Measurements from ENCODE around the gene RASEF. TPM values are rescaled to one million over a fixed set of nuclear protein-coding genes. Genes with fewer than 3 reads are reported as not detected.

The RASEF gene
- total and polyA plus RNA-seq, 2 donors: 1.3 to 10.9 TPM

DNA sequence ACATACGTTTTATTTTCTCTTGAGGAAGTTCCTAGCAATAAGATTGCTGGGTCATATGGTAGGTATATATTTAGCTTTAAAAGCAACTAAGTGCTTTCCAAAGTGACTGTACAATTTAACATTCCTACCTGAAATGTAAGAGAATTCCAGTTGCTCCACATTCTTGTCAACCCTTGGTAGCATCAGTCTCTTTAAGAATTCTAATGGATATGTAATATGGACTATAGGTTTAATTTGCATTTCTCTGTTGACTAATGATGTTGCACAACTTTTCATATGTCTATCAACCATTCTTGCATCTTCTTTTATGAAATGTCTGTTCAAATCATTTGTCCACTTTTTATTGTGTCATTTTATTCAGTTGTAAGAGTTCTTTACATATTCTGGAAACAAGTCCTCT is 6.7 kb upstream of the RASEF start:
- DNase-seq (ENCODE audit: extremely low spot score): no peak
- Histone ChIP-seq H3K4me3 (ENCODE audit: low read depth, low read length) (no peak overlapping the region), H3K36me3 (ENCODE audit: insufficient read depth) (no peaks in the 10 kb centered on the region), H3K4me1 (ENCODE audit: insufficient read depth) (no peaks in the 10 kb centered on the region), H3K27ac (ENCODE audit: low read depth) (no peak overlapping the region)
- WGBS: 69% methylated on average over 1 of the region's 1 CpG

DNA sequence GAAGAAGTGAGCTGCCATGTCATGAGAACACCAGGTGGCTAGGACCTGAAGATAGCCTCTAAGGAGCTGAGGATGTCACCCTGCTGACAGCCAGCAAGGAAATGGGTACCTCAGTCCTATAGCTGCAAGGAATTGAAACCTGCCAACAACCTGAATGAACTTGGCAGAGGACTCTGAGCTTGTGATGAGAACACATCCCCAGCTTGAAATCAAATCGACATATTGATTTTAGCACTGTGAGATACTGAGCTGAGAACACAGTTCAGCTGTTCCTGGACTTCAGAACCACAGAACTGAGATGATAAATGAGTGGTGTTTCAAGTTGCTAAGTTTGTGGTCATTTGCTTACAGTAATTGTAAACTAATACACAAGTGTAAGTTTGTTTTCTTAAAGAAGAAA is 5.5 kb upstream of the RASEF start:
- 77% methylated on average over 1 of the region's 1 CpG for WGBS
- Histone ChIP-seq H3K4me3 (ENCODE audit: low read depth, low read length) (no peak overlapping the region), H3K4me1 (ENCODE audit: insufficient read depth) (no peaks in the 10 kb centered on the region), H3K27ac (ENCODE audit: low read depth) (no peak overlapping the region), H3K36me3 (ENCODE audit: insufficient read depth) (no peaks in the 10 kb centered on the region)
- no peak for DNase-seq (ENCODE audit: extremely low spot score)

DNA sequence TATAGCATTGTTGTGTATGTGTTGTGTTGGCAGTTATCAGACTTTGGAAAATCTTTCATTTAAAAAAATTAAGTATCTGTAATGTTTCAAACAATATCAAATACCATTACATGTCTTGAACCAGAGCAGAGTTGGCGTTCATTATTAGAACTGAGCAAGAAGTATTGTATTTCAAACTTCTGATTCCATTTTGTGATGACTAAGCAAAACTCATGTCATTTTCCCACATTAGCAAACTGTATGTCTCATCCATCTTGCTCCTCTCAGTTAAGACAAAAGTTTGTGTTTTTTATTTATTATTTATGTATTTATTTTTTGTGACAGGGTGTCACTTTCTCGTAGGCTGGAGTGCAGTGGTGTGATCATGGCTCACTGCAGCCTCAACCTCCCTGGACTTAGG is 4.6 kb upstream of the RASEF start:
- 87% methylated on average over 2 of the region's 2 CpGs for whole genome bisulfite sequencing
- Histone ChIP-seq H3K4me3 (ENCODE audit: low read depth, low read length) (no peak overlapping the region), H3K36me3 (ENCODE audit: insufficient read depth) (no peaks in the 10 kb centered on the region), H3K4me1 (ENCODE audit: insufficient read depth) (no peaks in the 10 kb centered on the region), H3K27ac (ENCODE audit: low read depth) (no peak overlapping the region)
- DNase-seq (ENCODE audit: extremely low spot score): no peak

DNA sequence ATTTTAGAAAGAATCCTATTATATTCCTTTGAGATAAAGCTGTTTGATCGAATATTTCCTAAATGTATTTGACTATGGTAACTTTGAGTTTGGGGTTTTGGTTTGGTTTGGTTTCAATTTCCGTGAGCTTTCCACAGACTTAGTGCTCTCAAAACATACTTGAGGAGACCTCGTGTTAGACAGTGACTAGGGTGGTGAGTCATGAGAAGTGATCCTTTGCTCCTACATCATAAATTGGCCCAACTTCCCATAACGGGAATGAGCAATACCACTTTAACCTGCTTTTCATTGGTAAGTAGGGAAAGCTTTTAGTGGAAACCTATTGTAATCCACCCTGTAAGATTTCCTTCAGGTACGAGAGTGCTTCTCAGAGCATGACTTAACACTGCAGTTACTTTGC is 3.8 kb upstream of the RASEF start:
- Histone ChIP-seq H3K4me1 (ENCODE audit: insufficient read depth) (no peaks in the 10 kb centered on the region), H3K36me3 (ENCODE audit: insufficient read depth) (no peaks in the 10 kb centered on the region), H3K4me3 (ENCODE audit: low read depth, low read length) (no peak overlapping the region), H3K27ac (ENCODE audit: low read depth) (no peak overlapping the region)
- no peak for DNase-seq (ENCODE audit: extremely low spot score)
- 68% methylated on average over 5 of the region's 5 CpGs for WGBS

DNA sequence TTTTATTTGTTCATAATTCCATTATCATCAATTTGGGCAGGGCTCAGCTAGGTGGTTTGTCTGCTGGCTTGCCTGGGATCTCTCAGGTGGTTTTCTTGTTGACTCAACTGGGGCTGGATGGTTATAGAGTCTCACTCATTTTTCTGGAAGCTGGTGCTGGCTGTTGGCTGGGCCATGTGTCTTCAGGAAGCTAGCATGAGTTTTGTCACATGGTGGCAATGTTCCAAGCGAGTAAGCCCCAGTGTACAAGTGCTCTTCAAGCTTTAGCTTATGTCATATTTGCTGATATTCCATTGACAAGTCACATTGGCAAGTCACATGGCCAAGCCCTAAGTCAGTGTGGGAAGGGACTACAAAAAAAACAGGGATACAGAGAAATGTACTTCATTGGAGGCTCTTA is 2.3 kb upstream of the RASEF start:
- H3K27ac ChIP-seq (ENCODE audit: low read depth): no peak overlapping the region
- H3K4me1 ChIP-seq (ENCODE audit: insufficient read depth): no peaks in the 10 kb centered on the region
- 84% methylated on average over 1 of the region's 1 CpG for WGBS
- H3K4me3 ChIP-seq (ENCODE audit: low read depth, low read length): no peak overlapping the region
- no peak for DNase-seq (ENCODE audit: extremely low spot score)
- H3K36me3 ChIP-seq (ENCODE audit: insufficient read depth): no peaks in the 10 kb centered on the region

DNA sequence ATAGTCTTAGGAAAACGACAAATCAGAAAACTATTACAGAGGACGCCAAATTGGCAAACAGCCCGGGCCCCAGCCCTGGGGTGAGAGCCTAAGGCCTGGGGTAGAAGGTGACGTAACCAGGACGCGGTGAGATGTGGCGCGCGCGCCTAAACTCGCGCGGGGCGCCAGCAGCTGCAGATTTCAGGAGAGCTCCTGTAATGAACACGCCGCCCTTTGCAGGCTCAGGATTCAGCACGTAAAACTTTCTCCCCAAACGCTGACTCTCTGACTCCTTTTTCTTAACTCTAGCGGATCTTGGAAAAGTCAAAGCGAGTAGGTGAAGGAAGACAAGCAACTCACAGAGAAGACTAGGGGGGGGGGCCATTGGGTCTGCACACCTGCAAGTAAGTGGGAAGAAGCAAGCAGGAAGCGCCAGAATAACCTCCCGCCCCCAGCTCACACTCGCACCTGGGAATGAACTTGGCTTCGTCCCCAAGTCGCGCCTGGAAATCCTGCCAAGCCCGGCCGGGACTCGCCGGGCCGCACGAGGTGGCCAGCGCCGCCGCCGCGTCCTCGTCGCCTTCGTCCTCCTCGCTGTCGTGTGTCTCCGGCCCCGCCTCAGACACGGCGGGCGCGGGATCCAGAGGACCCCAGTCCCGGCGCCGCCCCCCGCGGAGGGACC is 822 bp downstream of the RASEF start:
- peak overlapping the region; percentile 75 for H3K27ac ChIP-seq (ENCODE audit: low read depth)
- DNase-seq (ENCODE audit: extremely low spot score): no peak
- WGBS: 1% methylated on average over 53 of the region's 53 CpGs

DNA sequence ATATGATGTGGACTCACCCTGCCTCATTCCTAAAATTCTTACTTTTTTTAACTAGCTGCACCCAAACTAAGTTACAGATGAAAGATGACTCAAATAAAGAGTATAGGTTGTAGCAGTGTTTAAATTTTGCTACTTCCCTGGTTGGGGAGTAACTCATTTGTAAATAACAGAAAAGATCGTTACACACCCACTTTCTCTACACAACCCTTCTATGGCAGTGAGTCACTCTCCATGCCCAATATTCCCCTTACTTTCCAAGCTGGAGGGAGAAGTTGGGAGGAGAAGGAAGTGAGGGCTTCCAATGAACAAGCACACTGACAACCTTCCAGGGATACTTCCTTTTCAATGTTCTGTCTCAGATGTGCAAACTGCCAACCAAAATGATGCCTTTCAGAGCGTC is 1.9 kb downstream of the RASEF start:
- DNase-seq (ENCODE audit: extremely low spot score): no peak
- Histone ChIP-seq H3K4me1 (ENCODE audit: insufficient read depth) (no peaks in the 10 kb centered on the region), H3K4me3 (ENCODE audit: low read depth, low read length) (no peak overlapping the region), H3K36me3 (ENCODE audit: insufficient read depth) (no peaks in the 10 kb centered on the region), H3K27ac (ENCODE audit: low read depth) (no peak overlapping the region)
- 73% methylated on average over 2 of the region's 2 CpGs for WGBS

More for the DNA sequence above, 822 bp downstream of the RASEF start:
- no peaks in the 10 kb centered on the region for H3K4me1 ChIP-seq (ENCODE audit: insufficient read depth)
- no peaks in the 10 kb centered on the region for H3K36me3 ChIP-seq (ENCODE audit: insufficient read depth)
- H3K4me3 ChIP-seq (ENCODE audit: low read depth, low read length): peak overlapping the region; percentile 32

DNA sequence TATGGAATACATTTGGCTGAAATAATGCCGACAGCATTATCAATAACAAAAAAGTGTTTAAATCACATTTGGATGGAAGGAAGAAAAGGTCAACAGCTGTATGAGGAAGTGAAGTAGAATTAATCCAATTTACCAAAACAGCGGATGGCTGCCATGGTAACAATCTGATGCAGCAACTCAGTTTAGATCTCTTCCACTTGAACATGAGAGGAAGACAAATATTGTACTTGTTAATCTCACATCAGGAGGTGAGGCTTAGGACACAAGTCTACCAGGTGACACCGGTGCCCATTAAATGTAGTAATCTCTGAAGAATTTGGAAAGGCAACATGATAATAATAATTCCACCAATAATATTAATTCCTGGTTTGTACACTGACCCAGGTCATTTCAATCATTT is 2.4 kb downstream of the RASEF start:
- 59% methylated on average over 3 of the region's 3 CpGs for WGBS
- Histone ChIP-seq H3K36me3 (ENCODE audit: insufficient read depth) (no peaks in the 10 kb centered on the region), H3K4me3 (ENCODE audit: low read depth, low read length) (no peak overlapping the region), H3K4me1 (ENCODE audit: insufficient read depth) (no peaks in the 10 kb centered on the region), H3K27ac (ENCODE audit: low read depth) (no peak overlapping the region)
- DNase-seq (ENCODE audit: extremely low spot score): peak; percentile 58

DNA sequence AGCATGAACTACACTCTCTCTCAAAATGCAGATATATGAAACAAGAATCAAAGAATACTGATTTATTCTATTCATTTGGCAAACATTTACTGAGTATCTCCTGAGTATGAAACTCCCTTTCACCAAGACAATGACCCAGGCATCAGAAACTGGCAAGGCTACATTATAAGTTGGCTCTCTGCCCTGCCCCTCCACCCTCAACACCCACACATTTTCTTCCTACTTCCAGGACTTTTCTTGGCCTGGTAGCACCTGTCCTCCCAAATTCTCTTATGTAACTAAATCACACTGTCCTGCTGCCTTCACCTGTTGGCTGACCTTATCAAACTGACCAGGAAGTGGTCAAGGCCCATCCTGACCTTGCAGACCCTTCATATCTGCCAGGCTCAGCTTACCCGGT is 3.5 kb downstream of the RASEF start:
- Histone ChIP-seq H3K4me1 (ENCODE audit: insufficient read depth) (no peaks in the 10 kb centered on the region), H3K27ac (ENCODE audit: low read depth) (no peak overlapping the region), H3K36me3 (ENCODE audit: insufficient read depth) (no peaks in the 10 kb centered on the region), H3K4me3 (ENCODE audit: low read depth, low read length) (no peak overlapping the region)
- no peak for DNase-seq (ENCODE audit: extremely low spot score)
- WGBS: 91% methylated on average over 1 of the region's 1 CpG

DNA sequence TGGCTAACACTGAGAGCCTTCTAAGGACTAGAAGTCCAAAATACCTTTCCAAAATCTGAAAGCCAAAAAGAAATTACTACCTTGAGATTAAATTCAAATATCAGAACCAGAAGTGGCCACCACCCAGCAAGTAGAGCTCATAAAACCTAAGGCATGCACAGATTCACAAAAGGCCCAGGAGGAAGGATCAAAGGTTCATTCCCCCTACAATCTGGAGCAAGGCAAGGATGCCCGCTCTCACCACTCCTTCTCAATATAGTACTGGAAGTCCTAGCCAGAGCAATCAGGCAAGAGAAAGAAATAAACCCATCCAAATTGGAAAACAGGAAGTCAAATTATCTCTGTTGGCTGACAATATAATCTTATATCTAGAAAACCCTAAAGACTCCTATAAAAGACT is 6.0 kb downstream of the RASEF start:
- Histone ChIP-seq H3K4me3 (ENCODE audit: low read depth, low read length) (no peak overlapping the region), H3K27ac (ENCODE audit: low read depth) (no peak overlapping the region), H3K36me3 (ENCODE audit: insufficient read depth) (no peaks in the 10 kb centered on the region), H3K4me1 (ENCODE audit: insufficient read depth) (no peaks in the 10 kb centered on the region)
- 92% methylated on average over 1 of the region's 1 CpG for WGBS
- no peak for DNase-seq (ENCODE audit: extremely low spot score)

DNA sequence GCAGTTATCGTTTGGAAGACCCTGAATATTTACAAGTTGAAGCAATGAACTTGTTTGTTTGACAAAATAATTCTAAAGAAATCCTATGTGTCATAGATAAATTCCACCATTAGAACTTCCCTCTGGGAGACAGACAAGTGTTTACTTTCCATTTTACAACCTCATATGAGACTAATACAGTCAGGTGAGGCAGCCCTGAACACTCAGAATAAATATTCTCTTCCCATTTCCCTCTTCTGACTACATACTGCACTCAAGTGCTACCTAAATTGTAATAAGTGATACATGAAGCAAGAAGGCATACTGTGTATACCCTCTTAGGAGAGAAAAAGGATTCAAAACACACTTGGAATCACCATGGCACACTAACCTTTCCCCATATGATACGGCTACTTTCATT is 6.8 kb downstream of the RASEF start:
- no peak overlapping the region for H3K27ac ChIP-seq (ENCODE audit: low read depth)
- H3K4me3 ChIP-seq (ENCODE audit: low read depth, low read length): no peak overlapping the region
- no peaks in the 10 kb centered on the region for H3K4me1 ChIP-seq (ENCODE audit: insufficient read depth)
- no peak for DNase-seq (ENCODE audit: extremely low spot score)
- H3K36me3 ChIP-seq (ENCODE audit: insufficient read depth): no peaks in the 10 kb centered on the region
- WGBS: 57% methylated on average over 2 of the region's 2 CpGs

DNA sequence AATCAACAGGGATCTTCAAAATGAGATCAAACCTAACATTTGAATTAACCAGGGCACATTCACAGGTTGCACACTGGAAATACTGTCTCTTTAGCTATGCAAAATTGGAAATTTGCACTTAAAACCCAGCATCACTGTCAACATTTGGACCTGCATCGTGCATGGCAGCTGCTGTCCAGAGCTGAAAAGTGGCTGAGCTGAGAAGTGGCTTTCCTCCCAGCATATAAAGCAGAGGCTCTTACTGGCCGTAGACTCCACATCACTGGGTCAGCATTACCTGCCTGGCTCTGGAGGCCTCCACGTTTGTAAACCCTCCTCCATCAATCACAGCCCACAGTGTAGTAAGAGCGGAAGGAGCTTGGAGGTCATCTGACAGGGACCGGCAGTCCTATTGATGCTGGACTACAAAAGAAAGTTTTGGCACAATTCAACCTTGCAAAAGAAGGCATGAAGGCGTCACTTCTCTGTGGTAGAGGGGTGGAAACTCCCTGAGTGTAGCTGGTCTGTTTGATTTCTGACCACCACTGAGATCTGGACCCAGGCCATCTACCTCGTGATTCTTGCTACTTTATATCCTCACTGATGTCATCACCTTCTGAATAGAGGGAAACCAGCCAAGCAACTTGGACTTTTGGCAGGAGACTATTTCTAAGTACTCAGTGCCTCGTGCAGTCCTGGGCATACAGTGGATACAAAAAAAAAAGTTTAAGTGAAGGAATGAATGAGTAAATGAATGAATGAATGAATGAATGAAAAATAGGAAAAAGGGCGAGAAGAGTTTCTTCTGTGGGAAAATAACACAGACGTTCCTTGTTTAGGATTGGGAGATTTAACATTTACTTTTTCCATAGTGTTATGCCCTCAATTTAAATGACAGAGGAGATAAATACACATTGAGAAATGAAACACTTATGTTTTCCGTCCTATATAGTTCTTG is 14.8 kb downstream of the RASEF start:
- WGBS: 40% methylated on average over 11 of the region's 11 CpGs
- no peak for DNase-seq (ENCODE audit: extremely low spot score)
- Histone ChIP-seq H3K27ac (ENCODE audit: low read depth) (no peak overlapping the region), H3K4me1 (ENCODE audit: insufficient read depth) (no peaks in the 10 kb centered on the region), H3K36me3 (ENCODE audit: insufficient read depth) (no peaks in the 10 kb centered on the region), H3K4me3 (ENCODE audit: low read depth, low read length) (no peak overlapping the region)

DNA sequence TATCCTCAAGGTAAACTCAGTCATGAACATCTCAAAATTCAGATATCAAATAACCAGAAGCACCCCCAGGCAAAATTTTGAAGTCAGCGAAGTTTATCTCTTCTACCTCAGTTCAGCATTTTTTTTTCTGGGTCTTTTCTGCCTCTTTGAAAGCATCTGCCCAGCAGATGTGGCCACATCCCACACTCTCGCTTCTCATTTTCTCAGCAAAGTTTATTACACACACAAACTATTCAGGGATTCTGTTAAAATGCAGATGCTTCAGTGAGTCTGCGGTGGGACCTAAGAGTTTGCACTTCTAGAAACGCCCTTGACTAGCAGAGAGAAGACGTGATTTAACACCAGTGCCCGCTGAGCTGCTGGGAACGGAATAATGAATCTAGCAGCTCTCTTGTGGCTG is 19.3 kb downstream of the RASEF start:
- Histone ChIP-seq H3K4me3 (ENCODE audit: low read depth, low read length) (no peak overlapping the region), H3K4me1 (ENCODE audit: insufficient read depth) (no peaks in the 10 kb centered on the region), H3K36me3 (ENCODE audit: insufficient read depth) (no peaks in the 10 kb centered on the region), H3K27ac (ENCODE audit: low read depth) (no peak overlapping the region)
- WGBS: 35% methylated on average over 7 of the region's 7 CpGs
- DNase-seq (ENCODE audit: extremely low spot score): no peak

DNA sequence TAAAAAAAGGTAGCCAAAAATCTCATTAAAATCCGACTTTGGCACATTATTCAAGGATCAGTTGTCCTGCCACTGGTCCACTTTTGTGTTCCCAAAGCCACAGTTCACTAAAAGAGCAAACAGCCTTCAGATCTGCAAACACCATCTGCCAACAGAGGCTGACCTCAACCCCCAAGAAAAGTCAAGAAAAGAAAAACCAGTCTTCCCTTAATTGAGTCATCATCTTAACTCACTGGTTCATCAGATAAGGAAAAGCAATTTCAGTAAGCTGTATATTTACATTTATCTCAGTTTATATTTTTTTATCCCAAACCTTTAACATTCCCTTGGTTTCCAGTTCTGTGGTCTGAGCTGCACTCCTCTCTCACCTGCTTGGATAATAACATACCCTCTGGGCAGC is 21.2 kb downstream of the RASEF start:
- Histone ChIP-seq H3K4me1 (ENCODE audit: insufficient read depth) (no peaks in the 10 kb centered on the region), H3K27ac (ENCODE audit: low read depth) (peak overlapping the region; percentile 38), H3K36me3 (ENCODE audit: insufficient read depth) (no peaks in the 10 kb centered on the region), H3K4me3 (ENCODE audit: low read depth, low read length) (no peak overlapping the region)
- WGBS: 40% methylated on average over 1 of the region's 1 CpG
- no peak for DNase-seq (ENCODE audit: extremely low spot score)
